ENCODE measurements around the gene ZCWPW1.

The ZCWPW1 gene

DNA sequence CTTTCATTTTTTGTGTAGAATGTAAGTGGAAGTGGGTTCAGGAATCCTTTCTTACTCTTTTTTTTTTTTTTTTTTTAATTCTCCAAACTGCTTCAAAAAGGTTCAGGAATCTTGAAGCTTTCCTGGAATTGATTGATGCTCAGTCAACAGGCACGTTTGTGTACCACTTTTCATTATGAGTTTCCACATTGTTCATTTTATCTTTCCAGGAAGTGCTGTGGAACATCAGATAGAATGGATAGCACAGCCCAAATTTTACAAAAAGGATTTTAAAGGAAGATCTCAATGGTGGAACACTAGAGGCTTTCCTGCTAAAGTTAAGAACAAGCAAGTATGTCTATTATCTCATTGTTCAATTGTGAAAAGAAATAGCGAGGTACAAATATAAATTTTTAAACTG is 9.7 kb upstream of the ZCWPW1 start:
- no peak for DNase-seq (ENCODE audit: low read depth)
- no peak for TF ChIP-seq MYC (IDR thresholded peaks at IDR 0.05; ENCODE audit: low read depth, low read length)
- TF ChIP-seq, protein P1, sequence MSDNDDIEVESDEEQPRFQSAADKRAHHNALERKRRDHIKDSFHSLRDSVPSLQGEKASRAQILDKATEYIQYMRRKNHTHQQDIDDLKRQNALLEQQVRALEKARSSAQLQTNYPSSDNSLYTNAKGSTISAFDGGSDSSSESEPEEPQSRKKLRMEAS (IDR thresholded peaks at IDR 0.05; ENCODE audit: low read depth, low read length) = no peak
- TF ChIP-seq, protein P2, sequence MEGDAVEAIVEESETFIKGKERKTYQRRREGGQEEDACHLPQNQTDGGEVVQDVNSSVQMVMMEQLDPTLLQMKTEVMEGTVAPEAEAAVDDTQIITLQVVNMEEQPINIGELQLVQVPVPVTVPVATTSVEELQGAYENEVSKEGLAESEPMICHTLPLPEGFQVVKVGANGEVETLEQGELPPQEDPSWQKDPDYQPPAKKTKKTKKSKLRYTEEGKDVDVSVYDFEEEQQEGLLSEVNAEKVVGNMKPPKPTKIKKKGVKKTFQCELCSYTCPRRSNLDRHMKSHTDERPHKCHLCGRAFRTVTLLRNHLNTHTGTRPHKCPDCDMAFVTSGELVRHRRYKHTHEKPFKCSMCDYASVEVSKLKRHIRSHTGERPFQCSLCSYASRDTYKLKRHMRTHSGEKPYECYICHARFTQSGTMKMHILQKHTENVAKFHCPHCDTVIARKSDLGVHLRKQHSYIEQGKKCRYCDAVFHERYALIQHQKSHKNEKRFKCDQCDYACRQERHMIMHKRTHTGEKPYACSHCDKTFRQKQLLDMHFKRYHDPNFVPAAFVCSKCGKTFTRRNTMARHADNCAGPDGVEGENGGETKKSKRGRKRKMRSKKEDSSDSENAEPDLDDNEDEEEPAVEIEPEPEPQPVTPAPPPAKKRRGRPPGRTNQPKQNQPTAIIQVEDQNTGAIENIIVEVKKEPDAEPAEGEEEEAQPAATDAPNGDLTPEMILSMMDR (IDR thresholded peaks at IDR 0.05; ENCODE audit: low read depth, low read length) = no peak
- no peak for TF ChIP-seq POLR2A (IDR thresholded peaks at IDR 0.05; ENCODE audit: extremely low read depth, insufficient read length)
- no peak overlapping the region for H3K4me3 ChIP-seq (ENCODE audit: low read depth, low read length)

DNA sequence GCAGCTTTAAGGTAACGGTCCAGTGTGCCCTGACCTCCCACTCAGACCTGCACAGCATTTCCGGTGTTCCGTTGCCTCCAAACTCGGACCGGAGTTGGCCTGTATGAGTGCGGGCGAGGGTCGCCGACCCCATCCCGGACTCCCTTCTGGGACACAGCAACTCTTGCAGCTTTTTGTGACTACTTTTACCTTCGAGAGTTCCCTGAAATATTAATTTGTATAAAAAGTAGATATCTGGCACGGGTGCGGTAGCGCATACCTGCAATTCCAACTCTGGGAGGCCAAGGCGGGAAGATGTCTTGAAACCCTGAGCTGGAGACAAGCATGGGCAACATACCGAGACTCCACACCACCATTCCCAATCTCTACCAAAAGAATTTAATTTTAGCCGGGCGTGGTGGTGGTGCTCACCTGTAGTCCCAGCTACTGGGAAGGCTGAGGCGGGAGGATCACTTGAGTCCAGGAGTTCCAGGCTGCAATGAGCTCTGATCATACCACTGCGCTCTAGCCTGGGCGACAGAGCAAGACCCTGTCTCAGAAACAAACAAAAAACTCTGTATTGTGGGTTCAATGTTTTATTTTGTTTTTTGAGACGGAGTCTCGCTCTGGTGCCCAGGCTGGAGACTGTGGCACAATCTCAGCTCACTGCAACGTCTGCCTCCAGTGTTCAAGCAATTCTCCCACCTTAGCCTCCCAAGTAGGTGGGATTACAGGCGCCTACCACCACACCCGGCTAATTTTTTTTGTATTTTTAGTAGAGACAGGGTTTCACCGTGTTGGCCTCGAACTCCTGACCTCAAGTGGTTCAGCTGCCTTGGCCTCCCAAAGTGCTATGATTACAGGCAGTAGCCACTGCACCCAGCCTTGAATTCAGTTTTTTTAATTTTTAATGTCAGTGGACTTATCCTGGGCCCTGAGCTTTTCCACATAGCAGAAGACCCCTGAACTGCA is 8.9 kb upstream of the ZCWPW1 start:
- no peak overlapping the region for H3K4me3 ChIP-seq (ENCODE audit: low read depth, low read length)
- no peak for DNase-seq (ENCODE audit: low read depth)
- TF ChIP-seq POLR2A (IDR thresholded peaks at IDR 0.05; ENCODE audit: extremely low read depth, insufficient read length) = no peak
- no peak for TF ChIP-seq MYC (IDR thresholded peaks at IDR 0.05; ENCODE audit: low read depth, low read length)
- TF ChIP-seq, protein P1 (IDR thresholded peaks at IDR 0.05; ENCODE audit: low read depth, low read length) = no peak
- TF ChIP-seq, protein P2 (IDR thresholded peaks at IDR 0.05; ENCODE audit: low read depth, low read length) = no peak

DNA sequence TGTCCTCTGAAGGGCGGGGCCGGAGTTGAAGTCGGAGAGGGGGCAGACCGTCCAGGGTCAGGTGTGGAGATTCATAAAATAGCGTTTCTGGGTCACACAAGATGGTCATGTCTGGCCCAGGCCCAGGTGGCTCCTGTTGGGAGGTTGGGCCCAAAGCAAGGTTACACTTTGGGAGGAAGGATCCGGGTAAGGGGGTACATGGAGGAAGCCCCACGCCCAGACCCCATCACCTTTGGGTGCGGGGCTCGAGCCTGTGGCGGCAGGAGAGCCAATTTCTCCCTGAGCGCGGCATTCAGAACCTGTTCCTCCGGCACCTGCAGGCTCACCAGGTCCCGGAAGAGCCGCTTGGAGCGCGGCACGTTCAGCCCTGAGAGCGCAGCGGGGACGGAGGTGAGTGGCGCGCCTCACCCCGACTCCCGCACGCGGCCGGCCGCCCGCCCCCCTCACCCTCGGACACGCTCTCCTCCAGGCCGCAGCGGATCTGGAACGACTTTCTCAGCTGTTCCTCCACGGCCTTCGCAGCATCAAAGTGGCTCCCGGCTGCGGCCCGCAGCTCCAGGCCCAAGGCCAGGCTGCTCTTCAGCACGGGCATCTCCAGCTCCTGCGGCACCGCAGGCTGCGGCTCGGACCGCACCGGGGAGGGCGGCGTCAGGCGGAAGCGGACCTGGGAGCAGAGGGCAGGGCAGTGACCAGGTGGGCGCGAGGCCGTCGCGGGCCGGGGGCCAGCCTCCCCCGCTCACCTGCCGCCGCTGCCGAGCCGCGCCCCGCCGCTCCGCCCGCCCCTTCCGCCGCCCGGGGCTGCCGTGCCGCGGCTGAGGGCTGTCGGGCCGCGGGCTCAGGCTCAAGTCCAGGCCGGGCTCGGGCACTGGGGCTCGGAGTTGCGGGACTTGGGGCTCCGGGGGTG is 7.2 kb upstream of the ZCWPW1 start:
- H3K4me3 ChIP-seq (ENCODE audit: low read depth, low read length) = peak overlapping the region; percentile 87
- TF ChIP-seq, protein P2 (IDR thresholded peaks at IDR 0.05; ENCODE audit: low read depth, low read length) = no peak
- TF ChIP-seq, protein P1 (IDR thresholded peaks at IDR 0.05; ENCODE audit: low read depth, low read length) = peak; percentile 67
- TF ChIP-seq POLR2A (IDR thresholded peaks at IDR 0.05; ENCODE audit: extremely low read depth, insufficient read length) (no peak), MYC (IDR thresholded peaks at IDR 0.05; ENCODE audit: low read depth, low read length) (peak; percentile 76; the same call in 1 of the 2 replicates)
- peak; percentile 76 for DNase-seq (ENCODE audit: low read depth)

DNA sequence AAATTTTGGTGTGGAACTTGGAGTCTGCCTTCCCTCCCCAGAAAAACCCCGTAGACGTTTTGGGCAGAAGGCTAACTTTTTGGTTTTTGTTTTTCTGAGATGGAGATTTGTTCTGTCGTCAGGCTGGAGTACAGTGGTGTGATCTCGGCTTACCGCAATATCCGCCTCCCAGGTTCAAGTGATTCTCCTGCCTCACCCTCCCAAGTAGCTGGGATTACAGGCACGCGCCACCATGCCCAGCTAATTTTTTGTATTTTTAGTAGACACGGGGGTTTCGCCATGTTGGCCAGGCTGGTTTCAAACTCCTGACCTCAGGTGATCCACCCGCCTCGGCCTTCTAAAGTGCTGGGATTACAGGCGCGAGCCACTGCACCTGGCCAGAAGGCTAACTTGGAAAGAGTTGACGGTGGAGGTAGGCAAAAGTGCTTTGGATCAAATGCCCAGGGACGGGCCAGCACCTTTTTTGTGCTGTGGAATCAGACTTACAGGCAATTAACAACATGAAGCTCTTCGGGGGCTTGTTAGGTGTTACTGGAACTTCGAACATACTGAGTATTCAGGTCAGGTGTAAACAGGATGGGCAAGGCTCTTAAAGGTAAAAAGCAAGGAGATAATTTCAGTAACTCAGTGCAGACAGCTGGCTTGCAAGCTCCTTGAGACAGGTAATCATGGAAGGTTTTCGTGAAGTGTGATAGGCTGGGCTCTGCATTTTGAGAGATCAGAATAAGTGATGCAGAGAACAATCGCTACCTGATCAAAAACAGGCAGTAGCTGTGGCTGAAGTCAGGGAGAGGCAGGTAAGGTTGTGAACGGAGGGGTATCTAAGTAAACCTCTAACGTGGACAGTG is 6.0 kb upstream of the ZCWPW1 start:
- TF ChIP-seq POLR2A (IDR thresholded peaks at IDR 0.05; ENCODE audit: extremely low read depth, insufficient read length) (no peak), MYC (IDR thresholded peaks at IDR 0.05; ENCODE audit: low read depth, low read length) (no peak)
- TF ChIP-seq, protein P2 (IDR thresholded peaks at IDR 0.05; ENCODE audit: low read depth, low read length) = no peak
- TF ChIP-seq, protein P1 (IDR thresholded peaks at IDR 0.05; ENCODE audit: low read depth, low read length) = no peak
- peak overlapping the region; percentile 87 for H3K4me3 ChIP-seq (ENCODE audit: low read depth, low read length)
- peak; percentile 53 for DNase-seq (ENCODE audit: low read depth)
